NK-92 treated with Interleukin-12 subunit alpha and Interleukin-12 subunit beta, amount 100 ng/mL, for 24 hours (cell line): ENCODE measurements around the gene BCL2.

Experiments
- DNase-seq: peaks from one replicate; lab custom pipeline; 2025; lab: John Stamatoyannopoulos, UW

Gene BCL2

DNA sequence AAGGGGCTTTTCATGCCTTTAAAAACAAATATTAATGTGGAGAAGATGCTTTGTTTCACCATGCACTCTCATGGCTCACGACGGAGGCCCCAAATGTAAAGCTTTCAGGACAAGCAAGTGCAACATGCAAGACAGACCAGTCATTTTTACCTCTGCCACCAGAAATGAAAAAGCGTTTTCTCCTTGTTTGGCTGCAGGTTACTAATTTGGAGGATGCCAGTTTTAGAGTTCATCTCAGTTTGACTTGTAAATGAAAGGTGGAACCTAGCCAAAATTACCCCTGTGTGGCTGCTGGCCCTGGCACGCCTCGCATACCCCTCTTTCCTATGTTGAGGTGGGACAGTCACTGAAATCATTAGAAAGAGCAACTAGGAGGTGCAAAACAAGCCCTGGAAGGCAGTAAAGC is 138.6 kb downstream of the BCL2 start:
- no peak for DNase-seq

DNA sequence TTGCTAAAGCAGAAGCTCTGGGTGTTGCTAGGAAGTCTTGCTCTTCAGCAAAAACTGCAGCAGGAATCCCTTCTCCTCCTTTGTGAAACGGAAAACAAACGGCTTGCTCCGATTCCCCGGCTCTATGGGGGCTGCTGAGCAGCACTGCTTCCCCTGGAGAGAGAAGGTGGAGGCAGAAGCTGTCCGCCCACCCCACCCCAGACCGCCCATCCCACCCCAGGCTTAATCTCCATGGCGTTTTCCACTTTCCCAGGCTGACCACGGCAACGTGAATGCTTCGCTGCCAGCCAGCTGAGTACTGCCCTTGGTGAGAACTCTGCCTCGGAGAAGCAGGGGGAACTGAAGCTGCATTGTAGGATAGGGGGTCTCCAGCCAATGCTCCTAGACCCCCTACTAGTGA is 139.2 kb downstream of the BCL2 start:
- DNase-seq, result no peak

DNA sequence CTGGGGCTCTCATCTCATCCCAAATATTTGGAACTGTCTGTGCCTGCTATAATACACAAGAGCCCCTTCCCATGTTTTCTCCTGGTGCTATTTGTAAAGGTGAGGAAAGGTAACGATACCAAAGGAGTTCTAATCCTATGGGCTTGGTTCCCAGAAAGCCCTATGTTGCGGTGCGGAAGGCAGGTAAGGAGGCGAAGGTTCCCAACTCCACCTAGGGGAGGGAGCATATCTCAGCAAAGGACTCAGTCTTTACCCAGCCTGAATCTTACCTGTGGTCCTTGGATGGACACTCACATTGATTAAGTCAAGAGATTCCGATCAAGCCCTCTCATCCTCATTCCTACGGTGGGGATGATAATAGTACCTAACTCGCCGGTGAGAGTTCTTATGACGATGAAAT is 140.1 kb downstream of the BCL2 start:
- DNase-seq, result no peak

DNA sequence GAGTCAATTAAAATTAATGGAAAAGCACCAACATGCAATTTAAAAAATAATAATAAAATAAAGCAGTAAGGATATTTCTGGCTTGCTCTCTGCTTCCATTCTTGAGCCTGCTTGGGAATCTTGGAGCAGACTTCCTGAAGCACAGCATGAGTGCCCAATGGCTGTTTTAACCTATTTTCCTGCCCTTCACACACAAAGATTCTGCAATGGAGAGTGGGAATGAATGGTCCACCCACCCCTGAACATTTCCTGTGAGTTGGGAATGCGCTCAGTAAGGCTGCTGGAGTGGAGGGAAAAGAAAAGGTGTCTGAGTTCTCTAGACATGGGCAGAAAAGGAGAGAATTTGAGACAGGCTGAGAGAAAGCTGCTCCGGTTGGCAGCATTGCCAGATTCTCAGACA is 140.6 kb downstream of the BCL2 start:
- no peak for DNase-seq

DNA sequence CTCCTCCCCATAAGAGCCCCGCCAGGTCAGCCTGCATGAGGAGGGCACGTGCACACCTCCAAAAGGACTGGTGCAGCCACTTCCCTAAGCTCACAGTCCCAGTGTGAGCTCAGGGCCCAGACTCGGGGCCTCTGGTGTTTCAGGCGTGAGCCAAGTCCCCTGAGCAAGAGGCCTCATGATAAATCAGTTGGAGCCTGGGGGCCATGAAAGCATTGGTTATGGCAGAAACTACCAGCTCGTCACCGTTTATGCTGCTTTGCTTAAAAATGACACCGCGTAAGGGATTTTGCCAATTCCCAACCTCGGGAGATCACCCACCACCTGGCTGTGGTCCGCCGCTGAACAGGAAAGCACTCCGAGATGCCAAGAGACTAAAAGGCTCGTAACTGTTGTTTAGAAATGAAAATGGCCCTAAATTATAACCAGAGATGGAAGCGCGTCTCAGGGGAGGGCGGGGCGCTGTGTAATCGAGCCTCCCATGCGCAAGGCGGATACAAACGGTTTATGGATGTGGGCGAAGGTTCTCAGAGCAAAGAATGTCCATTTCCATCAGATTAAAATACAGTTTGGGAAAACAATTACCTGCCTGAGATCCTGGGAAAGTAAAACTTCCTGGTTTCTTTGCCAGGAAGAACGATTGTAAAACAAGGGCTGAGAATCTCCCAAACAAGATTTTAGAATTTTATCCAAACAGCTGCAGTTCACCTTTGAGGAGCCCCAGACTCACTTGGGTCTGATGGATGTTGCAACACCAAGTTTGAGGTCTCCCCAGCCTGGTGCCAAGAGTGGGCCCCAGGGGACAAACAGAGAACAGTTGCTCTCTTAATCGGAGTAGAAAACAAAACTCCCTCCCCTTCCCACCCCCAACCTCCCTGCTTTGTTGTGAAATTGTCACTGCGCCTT is 141.4 kb downstream of the BCL2 start:
- DNase-seq, result no peak

DNA sequence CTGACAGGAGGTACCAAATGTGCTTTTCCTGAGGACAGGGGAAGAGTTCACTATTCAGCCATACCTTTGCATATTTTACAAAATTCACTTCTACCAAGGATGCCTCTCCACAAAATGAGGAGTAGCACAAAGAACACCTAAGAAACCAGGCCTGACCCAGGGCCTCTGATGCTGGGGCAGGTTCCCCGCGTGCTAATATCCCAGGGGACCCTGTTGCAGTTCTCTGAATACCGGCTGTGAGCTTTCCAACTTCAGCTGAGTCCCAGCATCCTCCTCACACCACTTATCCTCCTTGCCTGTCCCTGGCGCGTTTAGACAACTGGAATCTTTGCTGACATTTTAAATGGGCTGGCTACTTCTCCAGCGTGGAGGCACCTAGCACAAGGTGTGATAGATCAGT is 142.3 kb downstream of the BCL2 start:
- DNase-seq, result no peak

DNA sequence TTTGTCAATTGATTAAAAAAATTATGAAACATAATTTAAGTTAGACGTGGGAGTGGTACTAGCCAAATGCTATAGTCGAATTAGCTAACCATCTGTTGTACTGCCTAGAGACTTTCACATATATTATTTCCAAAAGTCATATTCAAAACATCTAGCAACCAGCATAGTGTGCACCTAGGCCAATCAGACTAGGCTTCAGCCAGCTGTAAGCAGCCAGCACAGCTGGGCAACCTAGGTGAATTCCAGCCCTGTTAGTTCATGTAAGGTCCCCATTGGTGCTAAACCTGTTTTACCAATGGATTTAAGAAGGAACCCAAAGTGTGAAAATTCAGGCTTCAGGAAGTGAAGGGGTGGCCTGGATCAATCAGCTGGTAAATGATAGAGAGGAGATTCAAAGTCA is 144.3 kb downstream of the BCL2 start:
- no peak for DNase-seq

DNA sequence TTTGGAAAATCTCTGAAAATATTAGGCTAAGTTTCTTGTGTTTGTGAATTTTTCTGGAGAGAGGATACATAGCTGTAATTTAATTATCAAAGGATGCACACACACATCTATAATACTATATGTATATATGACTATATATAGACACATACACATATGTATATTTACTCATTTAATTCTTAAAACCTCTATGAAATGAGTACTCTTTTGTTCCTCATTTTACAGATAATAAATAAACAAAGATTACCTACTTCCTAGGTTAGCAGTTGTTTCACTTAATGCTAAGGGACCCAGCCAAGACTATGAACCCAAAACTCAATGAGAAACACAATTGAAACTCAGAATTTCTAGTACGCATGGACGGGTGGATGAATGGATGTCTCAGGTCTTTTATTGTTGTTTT is 145.6 kb downstream of the BCL2 start:
- no peak for DNase-seq

DNA sequence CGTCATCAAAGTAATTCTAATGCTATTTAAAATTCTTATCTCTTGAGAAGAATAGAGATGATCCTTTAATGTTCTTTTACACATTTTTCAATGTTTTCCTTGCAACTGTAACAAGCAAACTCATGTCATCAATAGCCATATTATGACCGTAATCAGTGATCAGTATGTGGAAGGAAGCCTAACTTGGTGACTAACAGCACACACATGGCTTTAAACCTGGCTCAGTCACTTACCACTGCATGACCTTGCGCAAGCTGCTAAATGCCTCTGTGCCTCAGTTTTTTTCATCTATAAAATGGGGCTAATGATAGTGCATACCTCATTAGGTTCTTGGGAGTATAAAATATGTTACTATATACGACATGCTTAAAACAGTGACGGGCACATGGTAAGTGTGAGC is 149.7 kb downstream of the BCL2 start:
- peak; percentile 4 for DNase-seq

DNA sequence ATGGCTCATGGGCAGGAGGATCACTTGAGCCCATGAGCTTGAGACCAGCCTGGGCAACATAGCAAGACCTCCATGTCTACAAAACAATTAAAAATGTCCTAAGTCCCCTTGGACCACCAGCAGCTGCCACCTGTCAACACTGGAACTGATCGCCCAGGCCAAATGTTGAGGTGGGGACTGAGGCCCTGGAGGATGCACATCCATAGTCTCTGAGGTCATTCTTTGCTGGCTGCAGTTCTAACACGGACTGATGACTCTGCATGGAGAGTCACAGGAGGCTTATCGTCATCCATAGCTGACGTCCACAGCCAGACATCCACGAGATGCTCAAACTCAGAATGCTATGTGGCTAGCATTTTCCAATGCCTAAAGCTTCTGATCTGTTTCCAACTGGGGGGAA is 151.3 kb downstream of the BCL2 start:
- no peak for DNase-seq

DNA sequence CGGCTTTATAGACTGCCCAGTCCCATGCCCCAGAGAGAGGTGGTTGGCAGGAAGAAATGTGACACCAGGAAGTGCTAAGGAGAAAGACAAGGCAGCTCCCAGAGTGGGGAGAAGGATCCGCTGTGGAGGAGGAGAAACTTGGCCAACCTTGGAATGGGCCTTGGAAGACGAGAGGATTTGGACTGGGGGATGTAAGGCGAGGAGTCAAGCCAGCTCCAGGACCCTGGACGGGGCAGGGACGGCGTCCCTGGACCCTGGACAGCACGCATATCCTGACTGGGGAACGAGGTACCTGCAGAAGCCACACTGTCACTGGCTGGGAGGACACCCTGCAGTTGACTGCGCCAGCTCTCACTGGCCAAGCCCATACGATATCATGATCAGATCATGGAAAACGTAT is 153.4 kb downstream of the BCL2 start:
- DNase-seq, result no peak

DNA sequence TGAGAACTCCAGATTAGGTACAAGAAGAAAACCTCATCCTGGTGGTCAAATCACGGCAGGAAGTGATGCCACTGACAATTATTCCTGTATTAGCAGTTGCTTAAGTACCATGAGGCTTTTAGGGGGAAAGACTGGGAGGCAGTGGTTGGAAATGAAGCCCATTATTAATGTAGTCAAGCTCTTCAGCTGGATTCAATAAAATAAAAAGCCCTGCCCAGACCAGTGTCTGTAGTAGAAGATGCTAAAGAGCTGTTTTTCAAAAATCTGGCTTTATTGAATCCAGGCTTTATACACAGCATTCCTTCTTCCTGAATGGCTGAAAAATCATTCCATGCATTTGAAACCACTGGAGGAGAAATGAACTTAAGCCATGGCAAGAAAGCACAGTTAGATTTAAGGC is 155.2 kb downstream of the BCL2 start:
- DNase-seq, result no peak

DNA sequence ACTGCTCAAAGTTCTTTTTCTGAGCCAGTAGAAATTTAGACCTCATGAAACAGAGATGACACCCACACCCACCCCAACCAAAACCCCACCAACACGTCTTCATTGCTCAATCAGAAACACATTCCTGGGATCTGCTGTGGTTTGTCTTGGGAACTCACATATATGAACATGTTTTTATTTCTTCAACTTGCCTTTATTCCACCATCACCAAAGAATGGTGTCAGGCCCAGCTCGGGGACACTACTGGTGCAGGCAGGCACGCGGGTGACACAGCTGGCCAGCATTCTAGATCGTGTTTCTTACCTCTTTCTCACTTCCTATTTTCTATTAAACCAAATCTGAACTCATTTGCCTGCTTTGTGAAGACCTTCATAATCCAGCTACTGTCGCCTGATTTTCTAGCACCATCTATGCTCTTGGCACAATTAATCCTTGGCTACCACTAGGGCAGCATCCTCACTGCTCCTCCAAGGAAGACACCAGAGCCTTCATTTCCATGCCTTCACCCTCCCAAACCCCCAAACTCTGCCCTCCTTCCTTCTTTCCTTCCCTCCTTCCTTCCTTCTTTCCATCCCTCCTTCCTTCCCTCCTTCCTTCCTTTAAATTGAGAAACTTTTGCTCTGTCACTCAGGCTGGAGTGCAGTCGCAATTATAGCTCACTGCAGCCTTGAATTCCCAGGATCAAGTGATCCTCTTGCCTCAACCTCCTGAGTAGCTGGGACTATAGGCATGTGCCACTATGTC is 157.1 kb downstream of the BCL2 start:
- no peak for DNase-seq

DNA sequence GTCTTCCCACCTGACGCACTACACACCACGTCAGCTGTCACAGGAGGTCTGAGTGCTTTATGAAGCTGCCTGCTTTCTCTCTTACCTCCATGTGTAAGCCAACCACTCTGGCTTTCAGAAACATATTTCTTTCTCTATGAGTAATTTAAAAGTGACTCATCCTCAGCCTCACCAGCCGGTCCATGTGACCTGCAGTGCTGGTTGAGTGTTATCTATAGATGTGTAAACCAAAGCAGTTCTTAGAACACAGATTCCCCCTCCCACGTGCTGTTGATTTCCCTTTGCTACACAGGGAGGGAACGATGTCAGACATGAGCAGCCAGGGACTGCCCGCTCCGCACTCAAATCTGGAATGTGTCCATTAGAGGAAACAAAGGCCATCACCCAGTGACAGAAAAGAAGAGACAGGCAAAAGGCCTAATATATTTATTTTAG is 157.8 kb downstream of the BCL2 start:
- peak; percentile 74 for DNase-seq

DNA sequence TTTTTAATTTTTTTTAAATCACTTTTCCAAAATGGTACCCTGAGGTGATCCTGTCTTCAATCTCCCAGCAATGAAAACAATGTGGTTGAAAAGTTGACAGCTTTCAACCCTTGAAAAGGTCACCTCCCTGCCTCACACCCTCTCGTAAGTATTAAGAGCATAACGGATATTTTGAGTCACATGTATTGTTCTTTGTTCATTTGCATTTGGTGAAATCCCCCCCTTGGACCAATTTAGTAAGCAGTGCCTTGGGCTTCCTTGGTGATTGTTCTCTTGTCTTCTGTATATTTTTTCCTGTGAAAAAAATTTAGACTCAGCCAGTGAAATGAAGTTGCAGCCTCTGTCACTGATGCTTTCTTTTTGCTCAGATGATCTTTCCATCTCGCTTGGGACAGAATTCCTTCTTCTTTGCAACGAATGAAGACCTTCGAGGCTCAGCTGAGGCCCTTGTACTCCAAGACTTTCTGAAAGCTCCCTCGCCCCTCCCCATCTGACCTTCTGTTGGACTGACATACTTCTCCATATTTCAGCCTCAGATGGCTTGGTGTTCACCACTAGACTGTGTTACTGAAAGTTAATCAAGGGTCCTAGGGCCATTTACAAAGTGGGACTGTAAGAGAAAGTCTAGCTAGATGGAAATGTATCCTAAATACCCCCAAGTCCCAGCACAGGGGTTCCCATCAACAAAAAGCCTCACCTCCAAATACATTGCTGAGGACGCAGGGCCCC is 158.4 kb downstream of the BCL2 start:
- peak; percentile 16 for DNase-seq

DNA sequence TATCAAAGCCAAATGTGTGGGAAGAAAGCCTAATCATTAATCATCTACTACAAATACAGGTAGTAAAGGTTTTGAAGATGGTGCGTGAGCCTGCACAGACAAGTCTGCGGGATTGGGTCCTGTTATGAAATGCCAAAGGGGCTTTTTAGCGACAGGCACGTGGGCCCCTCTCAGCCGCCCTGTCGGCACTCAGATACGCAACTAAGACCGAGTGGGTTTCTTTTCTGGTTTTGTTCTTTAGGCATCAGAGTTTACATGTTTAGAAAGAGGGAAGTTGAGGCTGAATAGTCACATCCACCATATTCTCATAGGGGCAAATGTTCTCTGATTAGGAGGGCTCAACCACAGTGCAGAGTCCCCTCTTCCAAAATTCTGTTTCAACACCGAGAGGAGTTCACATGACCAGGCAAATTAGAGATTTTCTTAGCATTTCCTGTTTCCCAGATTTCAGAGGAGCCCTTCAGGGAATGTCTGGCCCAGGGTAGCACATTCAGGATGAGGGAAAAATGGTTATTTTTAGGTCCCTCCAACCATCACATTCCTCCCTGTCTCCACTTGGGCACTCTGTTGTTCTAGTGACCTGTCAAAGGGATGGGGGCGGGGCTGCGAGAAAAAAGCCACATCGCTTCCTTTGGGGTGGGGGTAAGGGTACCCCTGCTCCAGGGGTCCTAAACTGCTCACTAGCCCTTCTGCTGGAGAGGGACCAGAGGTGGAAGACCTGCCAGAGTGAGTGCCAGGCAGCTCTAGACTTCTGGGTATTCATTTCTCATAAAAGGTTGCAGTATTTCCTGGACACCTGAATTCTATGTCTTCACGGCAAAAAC is 159.2 kb downstream of the BCL2 start:
- DNase-seq, result peak; percentile 27

DNA sequence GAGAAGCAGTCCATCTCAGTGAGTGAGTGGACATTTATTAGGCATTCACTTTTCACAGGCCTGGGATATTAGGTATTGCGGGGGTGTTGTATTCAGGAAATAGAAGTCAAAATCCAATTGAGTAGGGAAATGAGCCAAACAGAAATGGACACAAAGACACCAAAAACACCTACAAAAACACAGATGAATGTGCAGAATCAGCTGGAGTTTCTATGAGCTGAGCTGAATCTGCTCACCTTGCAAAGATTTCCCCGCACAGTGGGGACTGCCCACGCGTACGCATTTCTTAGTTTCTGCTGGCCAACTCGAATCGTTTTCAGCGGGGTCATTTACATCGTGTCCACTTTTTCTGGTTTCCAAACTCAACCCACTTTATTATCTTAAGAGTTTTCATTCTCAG is 160.0 kb downstream of the BCL2 start:
- no peak for DNase-seq

DNA sequence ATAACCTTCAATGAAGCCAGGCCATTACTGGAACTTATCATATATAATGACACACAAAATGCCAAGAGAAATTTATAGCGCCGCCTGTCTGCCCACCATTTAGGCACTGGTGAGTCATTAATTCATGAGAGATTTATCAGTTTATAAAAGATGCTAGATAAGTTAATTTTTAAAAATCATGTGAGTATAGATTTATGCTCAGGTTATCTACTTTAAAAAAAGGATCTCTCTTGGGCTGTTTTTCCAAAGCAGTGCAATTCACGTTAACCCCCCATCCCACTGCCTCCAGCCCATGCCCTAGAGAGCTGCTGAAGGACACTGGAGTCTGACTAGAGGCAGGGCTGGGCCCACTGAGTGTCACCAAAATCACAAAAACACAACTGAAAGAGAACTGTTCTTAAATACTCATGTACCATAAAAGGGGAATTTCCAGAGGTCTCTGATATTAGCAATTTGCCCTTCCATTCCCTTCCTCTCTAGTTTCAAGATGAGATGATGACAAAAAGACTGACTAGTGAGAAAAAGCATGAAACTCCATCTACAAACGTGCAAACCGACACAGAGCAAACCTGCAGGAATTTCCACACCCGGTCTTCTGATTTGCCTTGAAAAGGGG is 160.8 kb downstream of the BCL2 start:
- DNase-seq, result no peak

DNA sequence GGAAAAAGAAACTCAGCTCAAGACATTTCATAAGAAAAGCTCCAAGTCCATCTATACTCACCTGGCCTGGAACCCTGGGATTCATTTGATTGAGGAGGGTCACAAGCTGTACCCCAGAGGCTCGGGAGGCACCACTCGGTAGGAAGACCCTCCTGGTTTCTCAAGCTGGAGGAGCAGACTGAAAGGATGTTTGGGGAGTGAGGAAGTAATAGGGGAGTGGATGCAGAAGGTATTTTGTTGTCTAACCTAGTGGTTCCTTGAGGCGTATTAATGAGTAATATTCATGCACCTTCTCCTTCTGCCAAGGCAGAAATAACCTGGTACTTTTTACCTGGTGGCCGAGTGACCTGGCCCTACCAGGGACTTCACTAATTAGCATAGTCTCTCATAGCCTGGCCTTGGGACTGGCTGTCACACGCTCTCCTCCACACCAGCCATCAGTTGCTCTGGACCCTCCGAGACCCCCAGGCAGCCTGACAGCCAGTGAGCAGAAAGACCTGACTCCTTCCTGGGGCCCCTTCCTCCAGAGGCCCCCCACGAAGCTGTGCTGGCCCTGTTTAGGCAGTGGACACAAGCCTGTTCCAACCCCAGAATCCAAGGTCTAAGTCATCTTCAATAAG is 161.4 kb downstream of the BCL2 start:
- DNase-seq, result no peak

DNA sequence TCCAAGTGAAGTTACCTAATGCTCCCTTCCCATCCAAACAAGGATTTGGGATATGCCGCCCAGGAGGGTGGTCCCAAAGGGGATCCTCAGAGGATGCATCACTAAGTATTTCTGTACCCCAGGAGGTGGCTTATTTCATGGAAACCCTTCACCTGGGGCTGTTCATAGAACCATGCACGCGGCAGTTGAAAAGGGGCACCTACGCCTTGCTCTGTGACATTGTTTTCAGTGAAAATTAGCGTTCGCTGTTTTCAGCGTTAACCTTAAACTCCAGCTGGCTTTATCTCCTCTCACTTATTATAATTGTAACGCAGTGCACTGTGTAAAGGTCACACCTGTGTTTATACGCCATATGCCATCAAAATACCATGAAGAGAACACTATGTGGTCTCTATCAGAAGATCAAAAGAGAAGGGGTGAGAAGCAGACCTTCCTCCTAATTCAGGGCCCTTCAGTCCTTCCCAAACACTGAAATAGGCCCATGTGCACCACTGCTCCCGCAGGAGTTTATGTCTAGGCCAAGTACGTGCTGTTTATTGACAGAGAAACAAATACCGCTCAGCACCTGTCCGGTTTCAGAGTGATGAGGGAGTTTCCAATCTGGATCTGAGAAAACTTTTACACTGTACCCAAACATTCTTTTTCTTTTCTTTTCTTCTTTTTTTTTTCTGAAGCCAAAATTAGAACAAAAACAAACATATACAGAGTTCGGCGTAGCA is 162.1 kb downstream of the BCL2 start:
- DNase-seq, result no peak
